ENCODE measurements around the gene DOCK4.

- TF ChIP-seq CTCF (IDR thresholded peaks at IDR 0.05) (no peak), EP300 (IDR thresholded peaks at IDR 0.05) (no peak), POLR2A (IDR thresholded peaks at IDR 0.05) (no peak)
These were observed 182.9 kb downstream of the DOCK4 start for GRCh38 chr7:112023282-112023681.
